H1 (cell line): ENCODE data around the gene PJA1. TPM values are rescaled to one million over a fixed set of nuclear protein-coding genes. Genes with fewer than 3 reads are reported as not detected.

Source experiments
- CTCF ChIA-PET: fragments of 300-600 bp; sonication (Branson Sonifier 250); formaldehyde crosslinking; loops from one replicate; lab custom pipeline; 2021; ENCODE audit not compliant: partially characterized antibody; lab: Charles Lee
- POLR2A ChIA-PET: fragments of 300-600 bp; sonication (Branson Sonifier 250); formaldehyde crosslinking; loops from one replicate; lab custom pipeline; 2021; ENCODE audit warnings: inconsistent platforms; ENCODE audit not compliant: partially characterized antibody; lab: Charles Lee
- DNase-seq, 2 experiments: peaks; one replicate each; pipeline versions ENCODE4 v3.0.0 to v3.0.0-alpha.2; 2010 to 2022; ENCODE audit warnings: low spot score in 2 of 2, low read depth in 1 of 2, mixed read lengths in 1 of 2
- FAIRE-seq: peaks from 2 replicates; lab custom pipeline; 2011; peaks lifted over from hg19 to GRCh38; lab: Jason Lieb, UNC
- H2AFZ ChIP-seq: 2 replicates; pipeline ENCODE4 v1.8.1; 2012; ENCODE audit warnings: low read length, inconsistent platforms
- H2AK5ac ChIP-seq: 2 replicates; pipeline ENCODE4 v1.6.1; 2013; ENCODE audit warnings: low read depth, low read length
- H2BK120ac ChIP-seq: replicated peaks from 2 replicates; pipeline ENCODE3; 2013; ENCODE audit warnings: low read depth, low read length, inconsistent platforms
- H2BK12ac ChIP-seq: 2 replicates; pipeline ENCODE4 v1.6.1; 2013; ENCODE audit warnings: low read depth, low read length
- H2BK15ac ChIP-seq: 2 replicates; pipeline ENCODE4 v1.6.1; 2013; ENCODE audit warnings: low read length
- H2BK20ac ChIP-seq: 2 replicates; pipeline ENCODE4 v1.6.1; 2013; ENCODE audit warnings: low read length
- H2BK5ac ChIP-seq: 2 replicates; pipeline ENCODE4 v1.6.1; 2013; ENCODE audit warnings: low read depth, low read length
- H3K14ac ChIP-seq: 2 replicates; pipeline ENCODE4 v1.6.1; 2013; ENCODE audit warnings: inconsistent platforms; ENCODE audit not compliant: insufficient read length
- H3K18ac ChIP-seq: 2 replicates; pipeline ENCODE4 v1.6.1; 2013; ENCODE audit warnings: low read length; ENCODE audit errors: extremely low read depth
- H3K23ac ChIP-seq: 2 replicates; pipeline ENCODE4 v1.6.1; 2013; ENCODE audit warnings: inconsistent platforms; ENCODE audit not compliant: insufficient read length
- H3K23me2 ChIP-seq: 2 replicates; pipeline ENCODE4 v1.6.1; 2013; ENCODE audit warnings: low read depth, low read length
- H3K27ac ChIP-seq: 2 replicates; pipeline ENCODE4 v1.6.1; 2011; ENCODE audit warnings: low read depth, low read length, inconsistent platforms
- H3K27me3 ChIP-seq, 4 experiments: replicated peaks in 1 of 4; 1 replicate in 1 of 4; 2 replicates in 3 of 4; pipeline versions ENCODE4 v1.6.1 to v1.8.1; 2011 to 2013; ENCODE audit warnings: low read length in 3 of 4, mild to moderate bottlenecking in 3 of 4, inconsistent platforms in 2 of 4, mixed read lengths in 2 of 4, moderate library complexity in 1 of 4; ENCODE audit not compliant: control insufficient read depth in 3 of 4, insufficient read depth in 3 of 4; ENCODE audit errors: extremely low read depth in 1 of 4
- H3K36me3 ChIP-seq, 4 experiments: 2 replicates each; pipeline versions ENCODE4 v1.6.1 to v1.8.1; 2011 to 2013; ENCODE audit warnings: mild to moderate bottlenecking in 4 of 4, low read length in 3 of 4, moderate library complexity in 2 of 4, control low read depth in 1 of 4, inconsistent platforms in 1 of 4; ENCODE audit not compliant: insufficient read depth in 4 of 4, control insufficient read depth in 2 of 4
- H3K4ac ChIP-seq: replicated peaks from 2 replicates; pipeline ENCODE3; 2013; ENCODE audit warnings: low read length, low read depth, mixed read lengths, inconsistent platforms; ENCODE audit not compliant: insufficient read length
- H3K4me1 ChIP-seq, 4 experiments: replicated peaks in 1 of 4; 1 replicate in 1 of 4; 2 replicates in 3 of 4; pipeline versions ENCODE4 v1.6.1 to v1.8.1; 2011 to 2013; ENCODE audit warnings: low read length in 3 of 4, inconsistent platforms in 2 of 4, mixed read lengths in 1 of 4; ENCODE audit not compliant: insufficient read depth in 4 of 4, control insufficient read depth in 3 of 4
- H3K4me2 ChIP-seq, 2 experiments: 2 replicates each; pipeline versions ENCODE4 v1.6.1 to v1.8.1; 2011 to 2013; ENCODE audit warnings: low read depth in 2 of 2, low read length in 2 of 2, control low read depth in 1 of 2, inconsistent platforms in 1 of 2, mild to moderate bottlenecking in 1 of 2; ENCODE audit not compliant: insufficient read depth in 1 of 2
- H3K4me3 ChIP-seq, 4 experiments: fragments of 200-600, 300-600 bp in 1 of 4; sonication (generic), shearing (Covaris generic), sonication (Bioruptor Twin) in 1 of 4; 2 replicates each; pipeline versions ENCODE4 v1.5.1 to v1.8.1; 2011 to 2016; ENCODE audit warnings: low read length in 4 of 4, low read depth in 3 of 4, control low read depth in 2 of 4, inconsistent platforms in 2 of 4, mild to moderate bottlenecking in 2 of 4, mixed read lengths in 1 of 4, moderate library complexity in 1 of 4; ENCODE audit not compliant: insufficient read depth in 2 of 4; ENCODE audit errors: extremely low read depth in 1 of 4
- H3K56ac ChIP-seq: replicated peaks from 2 replicates; pipeline ENCODE3; 2013; ENCODE audit warnings: low read depth, mild to moderate bottlenecking, mixed read lengths, low read length, inconsistent platforms; ENCODE audit not compliant: insufficient read length
- H3K79me1 ChIP-seq: 2 replicates; pipeline ENCODE4 v1.6.1; 2013; ENCODE audit warnings: low read depth, low read length, control low read depth
- H3K79me2 ChIP-seq, 2 experiments: 2 replicates each; pipeline versions ENCODE4 v1.6.1 to v1.8.1; 2012 to 2013; ENCODE audit warnings: low read length in 2 of 2, mild to moderate bottlenecking in 2 of 2, inconsistent platforms in 1 of 2; ENCODE audit not compliant: insufficient read depth in 2 of 2, control insufficient read depth in 1 of 2
- H3K9ac ChIP-seq, 4 experiments: replicated peaks in 1 of 4; 1 replicate in 1 of 4; 2 replicates in 3 of 4; pipeline versions ENCODE4 v1.6.1 to v1.8.1; 2011 to 2013; ENCODE audit warnings: low read depth in 3 of 4, low read length in 3 of 4, control low read depth in 2 of 4, mild to moderate bottlenecking in 2 of 4, moderate library complexity in 2 of 4, inconsistent platforms in 1 of 4; ENCODE audit errors: extremely low read depth in 1 of 4
- H3K9me3 ChIP-seq, 2 experiments: 2 replicates each; pipeline versions ENCODE4 v1.6.1 to v1.8.1; 2012 to 2013; ENCODE audit warnings: mild to moderate bottlenecking in 2 of 2, moderate library complexity in 2 of 2, control low read depth in 1 of 2, inconsistent platforms in 1 of 2, low read depth in 1 of 2, low read length in 1 of 2, mixed read lengths in 1 of 2; ENCODE audit not compliant: insufficient read depth in 2 of 2
- H4K20me1 ChIP-seq, 2 experiments: replicated peaks in 1 of 2; 2 replicates each; pipeline versions ENCODE3 to v1.8.1; 2011 to 2013; ENCODE audit warnings: inconsistent platforms in 2 of 2, low read length in 2 of 2, mild to moderate bottlenecking in 1 of 2; ENCODE audit not compliant: insufficient read depth in 2 of 2, control insufficient read depth in 1 of 2
- H4K5ac ChIP-seq: 2 replicates; pipeline ENCODE4 v1.6.1; 2013; ENCODE audit warnings: low read length, low read depth, mixed read lengths, inconsistent platforms; ENCODE audit not compliant: insufficient read length
- H4K8ac ChIP-seq: 2 replicates; pipeline ENCODE4 v1.8.0; 2013; ENCODE audit warnings: mild to moderate bottlenecking, moderate library complexity, low read length, inconsistent platforms; ENCODE audit not compliant: insufficient read depth; ENCODE audit errors: extremely low read depth
- H4K91ac ChIP-seq: replicated peaks from 2 replicates; pipeline ENCODE3; 2013; ENCODE audit warnings: low read length, mixed read lengths, inconsistent platforms; ENCODE audit not compliant: insufficient read length
- CEBPB ChIP-seq: IDR thresholded peaks from 2 replicates; pipeline ENCODE4 v1.6.1; 2012; ENCODE audit warnings: low read depth, low read length
- FOSL1 ChIP-seq: IDR thresholded peaks from 2 replicates; pipeline ENCODE4 v1.6.1; 2011; ENCODE audit warnings: mild to moderate bottlenecking, low read depth, low read length, moderate library complexity; ENCODE audit not compliant: insufficient read depth
- GTF2F1 ChIP-seq: IDR thresholded peaks from 2 replicates; pipeline ENCODE4 v1.6.1; 2012; ENCODE audit warnings: low read depth, low read length, improper control_type of control experiment, borderline replicate concordance
- JUN ChIP-seq: IDR thresholded peaks from 2 replicates; pipeline ENCODE4 v1.6.1; 2011; ENCODE audit warnings: low read depth, mild to moderate bottlenecking, improper control_type of control experiment, low read length
- NRF1 ChIP-seq: IDR thresholded peaks from 2 replicates; pipeline ENCODE4 v1.6.1; 2011; ENCODE audit warnings: mild to moderate bottlenecking, low read depth, low read length, improper control_type of control experiment
- PHF8 ChIP-seq: fragments of 200-600 bp; sonication (generic); conservative IDR thresholded peaks from 2 replicates; pipeline ENCODE4 v1.7.1; 2012; ENCODE audit warnings: low read depth, mild to moderate bottlenecking, inconsistent platforms, low read length, moderate library complexity
- RBBP5 ChIP-seq: IDR thresholded peaks from 2 replicates; pipeline ENCODE4 v1.7.1; 2012; ENCODE audit warnings: low read depth, mild to moderate bottlenecking, inconsistent platforms, low read length, moderate library complexity, borderline replicate concordance
- RXRA ChIP-seq: IDR thresholded peaks from 2 replicates; pipeline ENCODE4 v1.6.1; 2011; ENCODE audit warnings: low read depth, mild to moderate bottlenecking, low read length, moderate library complexity; ENCODE audit not compliant: insufficient read depth
- SIN3A ChIP-seq, 2 experiments: IDR thresholded peaks in 1 of 2; conservative IDR thresholded peaks in 1 of 2; 2 replicates each; pipeline ENCODE4 v1.6.1; 2011 to 2012; ENCODE audit warnings: low read length in 2 of 2, improper control_type of control experiment in 1 of 2, low read depth in 1 of 2, mild to moderate bottlenecking in 1 of 2
- SIRT6 ChIP-seq: IDR thresholded peaks from one replicate; pipeline ENCODE4 v1.7.1; 2012; ENCODE audit warnings: low read length, inconsistent platforms
- YY1 ChIP-seq: IDR thresholded peaks from 2 replicates; pipeline ENCODE4 v1.6.1; 2011; ENCODE audit warnings: low read depth, mild to moderate bottlenecking, low read length
- WGBS, 2 experiments: shearing (Covaris generic) in 1 of 2; methylation state at CpG; one replicate each; pipeline versions ENCODE4 v1.1.6 to v1.1.7; 2013 to 2015; ENCODE audit warnings: low lambda C conversion rate in 2 of 2, mixed read lengths in 2 of 2, inconsistent platforms in 1 of 2, low coverage in 1 of 2, missing lambda C conversion rate in 1 of 2; ENCODE audit not compliant: insufficient replicate concordance in 2 of 2, insufficient coverage in 1 of 2, insufficient read length in 1 of 2; ENCODE audit errors: extremely low coverage in 1 of 2, missing lambda C conversion rate in 1 of 2; 5-methylcytosine and 5-hydroxymethylcytosine counted together
- polyA plus RNA-seq, 7 experiments: library from polyadenylated mRNA; depleted of rRNA in 3 of 7; stranded (reverse) in 5 of 7; unstranded in 2 of 7; fragments of >200 nt in 5 of 7; fragments of 200-250 nt in 2 of 7; gene quantifications; 1 replicate in 5 of 7; 2 replicates in 1 of 7; 4 replicates in 1 of 7; pipeline versions ENCODE4 v1.2.1 to v1.2.3, GENCODE V29; 2011 to 2013; ENCODE audit warnings: missing spikeins in 2 of 7, mixed read lengths in 2 of 7
- total RNA-seq: library from RNA; stranded (reverse); fragmentation: NEBNext Ultra II Directional; extraction: Animal tissue kit (Norgen Biotek cat#: 25700); gene quantifications from 2 replicates; pipeline ENCODE4 v1.2.1, GENCODE V29; 2021
- TF ChIP-seq, protein P1 (sequence below), 3 experiments: IDR thresholded peaks; 1 replicate in 2 of 3; 2 replicates in 1 of 3; pipeline versions ENCODE4 v1.5.1 to v1.6.1; 2011; ENCODE audit warnings: low read length in 3 of 3, mild to moderate bottlenecking in 3 of 3, inconsistent platforms in 2 of 3, low read depth in 1 of 3, moderate library complexity in 1 of 3; ENCODE audit not compliant: insufficient read depth in 1 of 3; ENCODE audit errors: control extremely low read depth in 1 of 3

The PJA1 gene
- total and polyA plus RNA-seq, 2 of the 8 experiments (the other 6 are each of a cell fraction or from before 2014, with no cell fraction given): 25.7 to 37.0 TPM

DNA sequence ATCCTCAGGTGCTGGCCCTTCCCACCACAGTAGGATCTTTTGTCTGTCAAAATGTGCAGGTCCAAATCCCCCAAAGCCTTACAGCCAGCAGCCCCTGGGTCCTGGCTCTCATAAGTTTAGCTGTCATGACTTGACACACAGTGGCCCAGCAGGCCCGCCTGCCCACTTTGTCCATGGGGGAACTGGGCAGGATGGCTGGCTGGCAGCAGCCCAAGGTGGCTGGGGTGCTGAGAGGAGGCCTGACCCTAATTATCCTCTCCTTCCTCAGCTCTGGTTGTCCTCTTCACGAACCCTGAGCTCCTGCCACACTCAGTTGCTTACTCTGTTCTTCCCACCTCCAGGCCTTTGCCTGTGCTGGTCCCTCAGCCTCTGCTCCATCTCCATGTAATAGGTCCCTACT is 46.4 kb upstream of the PJA1 start:
- no peak overlapping the region for H2BK20ac ChIP-seq
- no peak overlapping the region for H4K8ac ChIP-seq
- H3K18ac ChIP-seq: no peak overlapping the region
- no peak overlapping the region for H4K91ac ChIP-seq
- DNase-seq: no peak
- no peaks in the 10 kb centered on the region; a peak in 1 of 7 replicates for H3K4me1 ChIP-seq
- H3K56ac ChIP-seq: no peak overlapping the region
- H3K9me3 ChIP-seq: no peaks in the 10 kb centered on the region
- H3K79me1 ChIP-seq: no peaks in the 10 kb centered on the region
- no peak for FAIRE-seq
- H3K23me2 ChIP-seq: no peaks in the 10 kb centered on the region
- no peak overlapping the region for H3K14ac ChIP-seq
- no peak overlapping the region for H3K27ac ChIP-seq
- H3K27me3 ChIP-seq: no peaks in the 10 kb centered on the region
- CTCF ChIA-PET: interaction anchor here (0.6 to 2.0 kb wide), 10 partner anchors 10 to 384 kb away, joined by 3 to 10 read pairs (median 4); no protein-coding TSS in a partner anchor
- no peak overlapping the region for H2BK15ac ChIP-seq
- H2BK12ac ChIP-seq: no peak overlapping the region
- H2BK5ac ChIP-seq: no peak overlapping the region
- H3K4me3 ChIP-seq: no peak overlapping the region
- H2AK5ac ChIP-seq: no peak overlapping the region
- H3K79me2 ChIP-seq: no peaks in the 10 kb centered on the region
- H2BK120ac ChIP-seq: no peak overlapping the region
- no peak overlapping the region for H4K5ac ChIP-seq
- no peak overlapping the region for H3K4ac ChIP-seq
- H3K36me3 ChIP-seq: no peaks in the 10 kb centered on the region
- no peak overlapping the region for H3K9ac ChIP-seq
- no peak overlapping the region for H3K23ac ChIP-seq
- no peak overlapping the region for H3K4me2 ChIP-seq
- no peaks in the 10 kb centered on the region for H4K20me1 ChIP-seq
- 70% methylated on average over 2 of the region's 2 CpGs; no CpG with 5 or more reads in 1 of the 2 experiments for WGBS, 2 experiments
- no peak overlapping the region for H2AFZ ChIP-seq
- no peak for TF ChIP-seq JUN
- TF ChIP-seq CEBPB: no peak
- TF ChIP-seq RBBP5: no peak
- no peak for TF ChIP-seq NRF1
- TF ChIP-seq SIN3A (conservative IDR thresholded peaks at IDR 0.05 in 1 of 2, IDR thresholded peaks at IDR 0.05 in 1 of 2; ENCODE audit: low read depth in 1 of 2, low read length in 2 of 2): no peak
- TF ChIP-seq, protein P1, sequence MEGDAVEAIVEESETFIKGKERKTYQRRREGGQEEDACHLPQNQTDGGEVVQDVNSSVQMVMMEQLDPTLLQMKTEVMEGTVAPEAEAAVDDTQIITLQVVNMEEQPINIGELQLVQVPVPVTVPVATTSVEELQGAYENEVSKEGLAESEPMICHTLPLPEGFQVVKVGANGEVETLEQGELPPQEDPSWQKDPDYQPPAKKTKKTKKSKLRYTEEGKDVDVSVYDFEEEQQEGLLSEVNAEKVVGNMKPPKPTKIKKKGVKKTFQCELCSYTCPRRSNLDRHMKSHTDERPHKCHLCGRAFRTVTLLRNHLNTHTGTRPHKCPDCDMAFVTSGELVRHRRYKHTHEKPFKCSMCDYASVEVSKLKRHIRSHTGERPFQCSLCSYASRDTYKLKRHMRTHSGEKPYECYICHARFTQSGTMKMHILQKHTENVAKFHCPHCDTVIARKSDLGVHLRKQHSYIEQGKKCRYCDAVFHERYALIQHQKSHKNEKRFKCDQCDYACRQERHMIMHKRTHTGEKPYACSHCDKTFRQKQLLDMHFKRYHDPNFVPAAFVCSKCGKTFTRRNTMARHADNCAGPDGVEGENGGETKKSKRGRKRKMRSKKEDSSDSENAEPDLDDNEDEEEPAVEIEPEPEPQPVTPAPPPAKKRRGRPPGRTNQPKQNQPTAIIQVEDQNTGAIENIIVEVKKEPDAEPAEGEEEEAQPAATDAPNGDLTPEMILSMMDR (IDR thresholded peaks at IDR 0.05; ENCODE audit: control extremely low read depth in 1 of 3, insufficient read depth in 1 of 3, low read depth in 1 of 3, low read length in 3 of 3): no peak
- TF ChIP-seq PHF8: no peak
- TF ChIP-seq YY1: no peak
- TF ChIP-seq SIRT6: no peak
- no peak for TF ChIP-seq RXRA
- no peak for TF ChIP-seq FOSL1
- no peak for TF ChIP-seq GTF2F1
- POLR2A ChIA-PET: no interaction called here
